NCI-H446 treated with DMSO at 0.1 percent for 48 hours (cell line): ENCODE measurements around the gene TRIM8.

Experiments
- DNase-seq: peaks from one replicate; lab custom pipeline; 2025; lab: John Stamatoyannopoulos, UW

Gene TRIM8

GRCh38 chr10:102633287-102633686, 11.0 kb upstream of the TRIM8 start:
- no peak for DNase-seq

DNA sequence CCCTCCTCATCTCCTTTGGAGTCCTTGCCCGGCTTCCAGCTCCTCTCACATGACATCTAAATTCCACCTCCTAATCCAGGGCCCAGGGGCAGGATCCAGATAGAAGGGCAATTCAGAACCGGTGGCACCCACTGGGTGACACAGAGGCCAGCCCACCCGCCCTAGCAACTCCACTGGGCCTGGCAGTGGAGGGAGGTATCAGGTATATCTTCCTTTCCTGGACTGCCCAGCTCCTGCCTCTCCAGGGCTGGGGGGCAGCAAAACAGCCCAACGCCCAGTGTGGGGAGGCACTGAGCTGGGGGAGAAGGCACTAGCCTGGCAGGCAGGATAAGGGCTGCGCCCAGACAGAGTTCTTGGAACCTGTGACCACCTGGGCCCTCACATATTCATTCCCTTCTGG, 10.4 kb upstream of the TRIM8 start:
- no peak for DNase-seq

DNA sequence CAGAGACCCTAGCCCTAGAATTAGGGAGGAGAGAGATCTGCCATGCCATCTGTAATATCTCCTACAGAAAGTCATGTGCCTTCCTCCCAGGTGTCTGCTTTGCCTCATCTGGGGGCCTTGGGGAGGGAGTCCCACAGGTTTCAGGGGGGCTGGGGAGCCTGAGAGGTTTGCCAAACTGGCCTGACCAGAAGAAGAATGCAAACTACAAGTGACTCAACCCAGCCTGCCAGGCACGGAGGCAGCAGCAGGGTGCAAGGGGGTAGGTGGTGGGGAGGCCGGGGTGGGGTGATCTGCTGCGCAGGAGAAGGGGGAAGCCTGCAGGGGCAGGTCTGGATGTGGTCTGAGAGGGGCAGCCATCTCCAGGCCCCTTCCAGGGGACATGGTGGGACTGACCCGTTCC, 9.6 kb upstream of the TRIM8 start:
- no peak for DNase-seq

- DNase-seq = no peak
These were observed 8.9 kb upstream of the TRIM8 start for GRCh38 chr10:102635377-102635776.

GRCh38 chr10:102639537-102639936, 4.7 kb upstream of the TRIM8 start:
- DNase-seq = no peak

DNA sequence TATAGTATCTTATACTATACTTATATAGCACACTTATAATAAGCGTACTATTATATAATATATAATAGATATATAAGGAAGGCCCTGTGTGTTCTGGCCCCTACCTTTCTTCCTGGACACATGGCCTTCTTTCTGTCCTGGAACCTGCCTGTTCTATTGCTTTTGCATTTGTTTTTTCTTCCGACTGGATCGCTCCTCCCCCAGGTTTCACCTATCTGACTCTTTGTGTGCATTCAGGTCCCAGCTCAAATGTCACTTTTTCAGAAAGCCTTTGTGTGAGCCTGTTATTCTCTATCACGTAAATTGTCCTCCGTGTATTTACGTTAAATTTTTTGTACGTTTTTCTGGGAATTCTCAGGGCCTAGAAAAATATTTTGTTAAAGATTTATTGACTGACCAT, 2.9 kb upstream of the TRIM8 start:
- DNase-seq = no peak

GRCh38 chr10:102641880-102642735, 2.2 kb upstream of the TRIM8 start:
- DNase-seq = peak; percentile 88

GRCh38 chr10:102642736-102643335, 1.4 kb upstream of the TRIM8 start:
- no peak for DNase-seq

DNA sequence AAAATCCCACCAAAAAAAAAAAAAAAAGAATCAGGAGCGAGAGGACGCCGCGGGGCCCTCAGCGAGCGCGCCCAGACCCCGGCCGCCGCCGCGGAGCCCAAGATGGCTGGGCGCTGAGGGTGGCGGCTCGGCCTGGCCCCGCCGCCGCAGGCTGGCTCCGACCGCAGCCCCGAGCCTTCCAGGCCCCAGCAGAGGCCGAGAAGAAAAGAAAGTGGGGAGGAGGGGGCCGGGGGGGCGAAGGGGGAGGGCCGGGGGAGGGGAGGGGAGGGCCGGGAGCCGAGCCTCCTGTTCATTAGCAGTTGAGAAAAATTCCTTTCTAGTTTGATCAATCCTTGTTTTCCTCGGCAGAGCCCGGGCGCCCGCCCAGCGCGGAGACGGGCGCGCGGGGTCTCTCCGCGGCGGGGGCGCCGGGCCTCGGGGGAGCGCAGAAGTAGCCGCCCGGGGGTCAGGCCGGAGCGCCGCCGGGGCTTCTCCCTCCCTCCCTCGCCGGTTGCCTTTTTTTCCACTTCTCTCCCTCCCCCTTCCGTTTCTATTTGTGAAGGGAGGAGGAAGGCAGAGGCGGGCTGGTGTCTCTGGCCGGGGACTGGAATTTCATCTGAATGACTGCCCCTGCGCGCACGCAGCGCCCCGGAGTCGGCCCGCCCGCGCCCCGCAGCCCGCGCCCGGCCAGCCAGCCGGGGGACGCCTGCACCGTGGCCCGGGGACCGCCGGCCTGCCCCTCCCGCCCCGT, 778 bp upstream of the TRIM8 start:
- DNase-seq = peak; percentile 40

DNA sequence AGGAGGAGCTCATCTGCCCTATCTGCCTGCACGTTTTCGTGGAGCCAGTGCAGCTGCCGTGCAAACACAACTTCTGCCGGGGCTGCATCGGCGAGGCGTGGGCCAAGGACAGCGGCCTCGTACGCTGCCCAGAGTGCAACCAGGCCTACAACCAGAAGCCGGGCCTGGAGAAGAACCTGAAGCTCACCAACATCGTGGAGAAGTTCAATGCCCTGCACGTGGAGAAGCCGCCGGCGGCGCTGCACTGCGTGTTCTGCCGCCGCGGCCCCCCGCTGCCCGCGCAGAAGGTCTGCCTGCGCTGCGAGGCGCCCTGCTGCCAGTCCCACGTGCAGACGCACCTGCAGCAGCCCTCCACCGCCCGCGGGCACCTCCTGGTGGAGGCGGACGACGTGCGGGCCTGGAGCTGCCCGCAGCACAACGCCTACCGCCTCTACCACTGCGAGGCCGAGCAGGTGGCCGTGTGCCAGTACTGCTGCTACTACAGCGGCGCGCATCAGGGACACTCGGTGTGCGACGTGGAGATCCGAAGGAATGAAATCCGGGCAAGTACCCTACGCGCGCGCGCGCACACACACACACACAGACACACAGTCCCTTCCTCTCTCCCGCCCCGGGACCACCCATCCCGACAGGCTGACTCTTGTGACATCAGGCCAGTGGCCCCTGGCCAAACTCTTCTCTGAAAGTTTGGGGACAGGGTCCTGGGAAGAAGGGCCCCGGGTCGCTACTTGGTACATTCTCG, 538 bp downstream of the TRIM8 start:
- peak; percentile 24 for DNase-seq

DNA sequence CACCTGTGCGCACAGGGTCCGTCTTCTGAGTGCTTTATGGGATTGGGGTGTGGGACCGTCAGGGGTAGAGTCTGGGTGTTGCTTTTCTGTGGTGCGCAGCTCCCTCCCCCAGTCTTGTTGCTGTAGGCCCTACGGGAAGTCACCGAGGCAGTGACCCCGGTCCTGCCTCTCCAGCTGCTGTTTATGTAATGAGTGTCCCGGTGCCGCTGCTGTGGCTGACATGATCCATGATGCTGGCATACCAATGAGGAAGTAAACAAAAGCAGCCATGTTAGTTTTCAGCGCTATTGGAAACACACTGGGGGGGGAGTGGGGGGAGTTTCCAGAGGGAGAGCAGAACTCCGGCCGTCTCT, 1.1 kb downstream of the TRIM8 start:
- peak; percentile 12 for DNase-seq

- DNase-seq = no peak
These were observed 1.7 kb downstream of the TRIM8 start for GRCh38 chr10:102645741-102646609.

DNA sequence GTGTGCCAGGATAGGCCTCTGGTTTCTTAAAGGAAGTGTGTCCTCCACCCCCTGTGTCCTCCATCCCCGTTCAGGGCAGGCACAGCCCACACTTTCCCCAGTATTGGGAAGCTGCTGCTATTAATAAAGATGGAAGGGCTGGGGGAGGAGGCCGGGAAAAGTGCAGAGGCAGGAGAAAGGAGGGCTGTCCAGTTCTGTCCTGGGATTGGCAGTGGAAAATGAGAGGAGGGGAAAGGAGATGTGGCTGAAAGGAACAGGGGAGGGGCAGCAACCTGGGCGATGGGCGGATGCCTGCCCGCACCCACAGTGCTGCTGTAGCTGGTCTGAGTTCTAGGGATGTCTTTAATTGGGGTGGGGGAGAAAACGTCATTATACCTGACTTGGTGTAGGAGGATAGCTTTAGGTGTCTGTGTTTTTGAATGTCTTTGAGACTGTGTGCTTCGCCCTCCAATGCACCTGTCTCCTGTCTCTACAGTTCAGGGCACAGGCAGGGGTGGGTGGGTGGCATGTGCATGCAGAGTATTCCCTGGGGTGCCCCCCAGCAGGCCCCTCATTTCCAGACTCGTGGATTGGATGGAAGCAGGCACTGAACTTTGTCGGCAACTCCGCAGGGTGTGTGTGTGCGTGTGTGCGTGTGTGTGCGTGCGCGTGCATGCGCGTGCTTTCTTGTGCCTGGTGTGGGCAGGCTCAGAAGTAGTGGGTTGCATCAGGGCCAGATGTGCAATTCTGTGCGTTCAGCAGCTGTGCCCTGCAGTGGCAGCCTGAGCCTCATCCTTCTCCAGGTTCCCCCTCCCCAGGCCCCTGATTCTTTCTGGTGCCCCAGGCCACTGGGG, 2.5 kb downstream of the TRIM8 start:
- no peak for DNase-seq

- no peak for DNase-seq
These were observed 3.4 kb downstream of the TRIM8 start for GRCh38 chr10:102647443-102648268.

DNA sequence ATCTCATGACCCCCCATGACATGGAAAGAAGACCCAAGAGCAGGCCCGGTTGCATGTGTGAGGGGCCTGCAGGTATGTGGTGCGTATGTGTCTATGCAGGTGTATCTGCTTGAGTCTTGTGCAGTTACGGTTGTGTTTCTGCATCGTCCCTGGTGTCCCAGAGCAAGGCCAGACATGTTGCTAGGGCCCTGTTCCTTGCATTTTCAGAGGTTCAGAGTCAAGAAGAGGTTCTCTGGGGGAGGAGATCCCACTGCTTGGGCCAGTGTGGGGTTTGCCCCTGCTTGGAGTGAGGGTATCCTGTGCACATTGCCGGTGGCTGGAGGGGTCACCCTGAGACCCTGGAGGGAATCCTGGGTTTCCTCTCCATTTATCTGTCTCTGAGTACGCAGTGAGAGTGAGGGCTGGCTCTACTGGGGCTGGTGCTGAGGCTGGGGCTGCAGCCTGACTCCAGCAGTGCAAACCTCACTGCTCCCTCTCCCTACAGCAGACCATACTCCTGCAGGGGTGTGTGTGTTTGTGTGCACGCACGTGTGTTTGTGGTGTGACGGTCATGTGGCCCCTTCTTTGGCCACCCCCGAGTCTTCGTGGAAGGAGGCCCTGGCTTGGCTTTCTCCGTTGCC, 4.1 kb downstream of the TRIM8 start:
- DNase-seq = no peak

DNA sequence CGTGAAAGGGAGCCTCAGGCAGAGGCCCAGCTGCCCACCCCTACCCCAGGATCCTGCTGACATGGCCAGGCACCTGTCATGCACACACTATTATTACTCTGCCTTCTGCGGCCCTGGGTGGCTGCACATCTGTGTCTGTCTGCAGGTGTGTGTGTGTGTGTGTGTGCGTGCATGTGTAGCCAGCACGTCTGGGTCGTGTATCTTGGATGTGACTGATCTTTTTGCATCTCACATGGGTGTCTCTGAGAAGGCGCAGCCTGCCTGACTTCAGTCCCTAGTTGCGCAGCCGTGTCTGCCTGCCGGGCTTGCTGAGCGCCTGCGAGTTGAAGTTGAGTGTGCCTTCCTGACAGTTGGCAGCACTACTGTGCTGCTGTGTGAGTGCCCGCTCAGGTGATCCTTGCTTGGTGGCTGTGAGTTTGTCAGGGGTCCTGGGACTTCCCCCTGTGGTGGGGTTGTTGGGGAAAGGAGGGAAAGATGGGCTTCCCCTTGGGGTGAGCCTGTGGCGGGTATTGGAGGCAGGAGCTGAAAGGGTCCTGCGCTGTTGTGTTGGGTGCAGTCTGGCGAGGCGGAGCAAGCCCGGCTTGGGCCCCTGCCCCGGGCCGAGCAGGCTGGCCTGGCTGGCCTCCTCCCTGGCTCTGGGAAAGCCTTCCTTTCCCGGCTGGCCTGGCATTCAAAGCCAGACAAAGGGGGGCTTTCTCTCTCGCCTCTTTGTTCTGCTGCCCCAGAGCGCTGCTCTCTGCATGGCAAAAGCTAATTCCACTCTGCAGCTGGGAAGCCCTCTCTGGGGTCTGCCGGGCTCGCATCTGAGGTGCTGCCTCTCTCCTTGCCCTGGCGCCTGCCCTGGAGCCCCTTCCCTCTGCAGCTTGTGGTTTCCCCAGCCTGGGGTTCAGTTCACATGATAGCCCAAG, 4.9 kb downstream of the TRIM8 start:
- DNase-seq = no peak

DNA sequence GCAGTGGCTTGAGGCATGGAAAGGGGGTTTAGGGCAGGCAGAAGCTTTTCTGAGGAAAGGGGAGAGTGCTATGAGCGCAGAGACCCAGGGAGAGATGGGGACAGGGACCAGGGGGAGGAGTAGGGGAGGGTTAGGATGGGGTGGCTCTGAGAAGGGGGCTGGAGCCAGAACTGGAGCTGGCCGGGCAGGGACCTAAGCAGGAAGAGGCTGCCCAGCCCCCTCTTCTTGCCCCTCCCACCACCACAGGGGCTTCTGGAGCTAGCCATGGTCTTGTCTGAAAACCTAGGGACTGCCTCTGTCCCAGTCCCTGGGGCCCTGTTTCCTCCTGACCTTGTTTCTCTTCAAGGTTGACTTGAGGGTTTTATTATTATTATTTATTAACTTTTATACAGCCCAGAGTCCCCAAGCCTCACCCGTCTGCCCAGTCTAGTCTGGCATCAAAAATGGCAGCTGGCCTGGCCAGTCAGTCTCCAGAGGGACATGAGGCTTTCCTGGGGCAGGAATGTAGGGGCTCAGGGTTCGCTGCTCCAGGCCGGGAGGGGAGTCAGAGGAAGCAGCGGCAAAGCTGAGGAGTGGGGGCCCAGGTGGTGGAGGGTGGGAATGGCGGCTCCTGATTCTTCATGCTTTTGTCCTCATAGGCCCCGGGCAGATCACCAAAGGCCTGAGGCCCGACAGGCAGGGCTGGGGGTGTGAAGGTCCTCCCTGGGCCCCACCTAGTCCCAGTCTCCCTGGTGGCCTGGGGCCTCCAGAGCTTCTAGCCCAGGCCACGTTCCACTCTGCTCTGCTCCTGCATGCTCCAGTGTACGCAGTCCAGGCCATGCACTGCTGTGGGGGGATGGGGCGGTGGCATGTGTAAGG, 5.7 kb downstream of the TRIM8 start:
- no peak for DNase-seq
